HepG2 (cell line): ENCODE measurements around the gene MAPK7. TPM values are rescaled to one million over a fixed set of nuclear protein-coding genes. Genes with fewer than 3 reads are reported as not detected.
A peak's percentile ranks its signal among the peaks of the same experiment; 100 is the strongest.

Experiments
- ATF7-NPFF ChIP-seq: sonication (generic); formaldehyde crosslinking; IDR thresholded peaks from 2 replicates; pipeline ENCODE4 v1.8.1; 2023; ENCODE audit warnings: mild to moderate bottlenecking, low read depth, missing genetic modification reagents, moderate library complexity
- GMEB1 ChIP-seq: sonication (generic); formaldehyde crosslinking; IDR thresholded peaks from 2 replicates; pipeline ENCODE4 v1.5.1; 2020; ENCODE audit warnings: missing genetic modification reagents, mild to moderate bottlenecking, borderline replicate concordance
- HDAC6 ChIP-seq: fragments of 200-600 bp; sonication (generic); IDR thresholded peaks from 2 replicates; pipeline ENCODE4 v1.7.0; 2017; ENCODE audit warnings: mild to moderate bottlenecking, antibody characterized with exemption, low read length, low read depth
- KLF6 ChIP-seq: IDR thresholded peaks from 2 replicates; pipeline ENCODE4 v1.8.0; 2016; ENCODE audit warnings: missing biosample characterization, missing genetic modification reagents
- RARA ChIP-seq: IDR thresholded peaks from 2 replicates; pipeline ENCODE4 v1.6.1; 2016; ENCODE audit warnings: missing genetic modification reagents, missing compliant biosample characterization
- SOX6 ChIP-seq, 2 experiments: fragments of 450-650 bp in 1 of 2; sonication (generic) in 1 of 2; formaldehyde crosslinking in 1 of 2; IDR thresholded peaks; 2 replicates each; pipeline versions ENCODE4 v1.4.0 to v1.6.1; 2017 to 2020; ENCODE audit warnings: antibody characterized with exemption in 1 of 2, mild to moderate bottlenecking in 1 of 2, missing genetic modification reagents in 1 of 2
- SPEN ChIP-seq: sonication (generic); formaldehyde crosslinking; IDR thresholded peaks from 2 replicates; pipeline ENCODE4 v1.5.1; 2020; ENCODE audit warnings: low read depth, mild to moderate bottlenecking, missing genetic modification reagents
- TRIM22 ChIP-seq: fragments of 450-650 bp; IDR thresholded peaks from 2 replicates; pipeline ENCODE4 v1.6.1; 2017
- ZBTB38 ChIP-seq: sonication (generic); formaldehyde crosslinking; IDR thresholded peaks from 2 replicates; pipeline ENCODE4 v1.5.1; 2020; ENCODE audit warnings: mild to moderate bottlenecking, missing genetic modification reagents
- ZNF317 ChIP-seq: sonication (generic); formaldehyde crosslinking; IDR thresholded peaks from 2 replicates; pipeline ENCODE4 v1.5.0; 2020; ENCODE audit warnings: mild to moderate bottlenecking, missing genetic modification reagents
- ZNF629 ChIP-seq: sonication (generic); formaldehyde crosslinking; conservative IDR thresholded peaks from 2 replicates; pipeline ENCODE4 v1.5.0; 2020; ENCODE audit warnings: missing genetic modification reagents
- ZNF644 ChIP-seq: IDR thresholded peaks from 2 replicates; pipeline ENCODE4 v1.6.1; 2016; ENCODE audit warnings: low read depth
- ZNF660 ChIP-seq: sonication (generic); formaldehyde crosslinking; IDR thresholded peaks from 2 replicates; pipeline ENCODE4 v1.5.1; 2020; ENCODE audit warnings: mild to moderate bottlenecking, low read depth, missing genetic modification reagents, borderline replicate concordance
- ZSCAN12 ChIP-seq: sonication (generic); formaldehyde crosslinking; IDR thresholded peaks from 2 replicates; pipeline ENCODE4 v1.9.0; 2021; ENCODE audit warnings: mild to moderate bottlenecking, missing genetic modification reagents
- polyA plus RNA-seq, 8 experiments: library from polyadenylated mRNA; depleted of rRNA in 3 of 8; stranded (reverse) in 7 of 8; unstranded in 1 of 8; fragments of >200 nt; fragmentation: Illumina TruSeq in 4 of 8; extraction: Trizol in 4 of 8; gene quantifications; 2 replicates each; pipeline versions ENCODE4 v1.2.1 to v1.2.3, GENCODE V29; 2011 to 2016; ENCODE audit warnings: low read depth in 4 of 8, missing spikeins in 1 of 8, mixed read lengths in 1 of 8; ENCODE audit not compliant: insufficient read depth in 1 of 8
- total RNA-seq, 5 experiments: library from RNA; depleted of rRNA; stranded (reverse); fragments of >200 nt; fragmentation: Illumina TruSeq; extraction: Trizol; gene quantifications; 2 replicates each; pipeline ENCODE4 v1.2.3, GENCODE V29; 2016; ENCODE audit warnings: low read depth in 1 of 5
- TF ChIP-seq, protein P1 (sequence below): sonication (generic); formaldehyde crosslinking; IDR thresholded peaks from 2 replicates; pipeline ENCODE4 v1.8.1; 2022; ENCODE audit warnings: low read depth, mild to moderate bottlenecking, missing genetic modification reagents

Gene MAPK7
- total and polyA plus RNA-seq, 2 of the 13 experiments (the other 11 are each of a cell fraction or from before 2014, with no cell fraction given) = 2.9 to 5.9 TPM

GRCh38 chr17:19363114-19363438 lies 15.2 kb upstream of the MAPK7 start (continued):
- TF ChIP-seq TRIM22 (no peak), ZNF629 (CRISPR knock-in tag) (no peak), ZNF660 (no peak), SPEN (CRISPR knock-in tag) (no peak), GMEB1 (CRISPR knock-in tag) (0 out of 2 replicates have a peak, but pooled peaks have one; percentile 2), ZNF317 (CRISPR knock-in tag) (no peak), ZBTB38 (no peak), HDAC6 (no peak), ZSCAN12 (CRISPR knock-in tag) (0 out of 2 replicates have a peak, but pooled peaks have one; percentile 56), SOX6 (IDR thresholded peaks at IDR 0.05) (no peak), SOX6 (CRISPR knock-in tag; IDR thresholded peaks at IDR 0.05) (no peak), ZNF644 (no peak), RARA (CRISPR knock-in tag) (0 out of 2 replicates have a peak, but pooled peaks have one; percentile 1), ATF7-NPFF (CRISPR knock-in tag) (0 out of 2 replicates have a peak, but pooled peaks have one; percentile 3), KLF6 (CRISPR knock-in tag) (no peak)
- TF ChIP-seq, protein P1, sequence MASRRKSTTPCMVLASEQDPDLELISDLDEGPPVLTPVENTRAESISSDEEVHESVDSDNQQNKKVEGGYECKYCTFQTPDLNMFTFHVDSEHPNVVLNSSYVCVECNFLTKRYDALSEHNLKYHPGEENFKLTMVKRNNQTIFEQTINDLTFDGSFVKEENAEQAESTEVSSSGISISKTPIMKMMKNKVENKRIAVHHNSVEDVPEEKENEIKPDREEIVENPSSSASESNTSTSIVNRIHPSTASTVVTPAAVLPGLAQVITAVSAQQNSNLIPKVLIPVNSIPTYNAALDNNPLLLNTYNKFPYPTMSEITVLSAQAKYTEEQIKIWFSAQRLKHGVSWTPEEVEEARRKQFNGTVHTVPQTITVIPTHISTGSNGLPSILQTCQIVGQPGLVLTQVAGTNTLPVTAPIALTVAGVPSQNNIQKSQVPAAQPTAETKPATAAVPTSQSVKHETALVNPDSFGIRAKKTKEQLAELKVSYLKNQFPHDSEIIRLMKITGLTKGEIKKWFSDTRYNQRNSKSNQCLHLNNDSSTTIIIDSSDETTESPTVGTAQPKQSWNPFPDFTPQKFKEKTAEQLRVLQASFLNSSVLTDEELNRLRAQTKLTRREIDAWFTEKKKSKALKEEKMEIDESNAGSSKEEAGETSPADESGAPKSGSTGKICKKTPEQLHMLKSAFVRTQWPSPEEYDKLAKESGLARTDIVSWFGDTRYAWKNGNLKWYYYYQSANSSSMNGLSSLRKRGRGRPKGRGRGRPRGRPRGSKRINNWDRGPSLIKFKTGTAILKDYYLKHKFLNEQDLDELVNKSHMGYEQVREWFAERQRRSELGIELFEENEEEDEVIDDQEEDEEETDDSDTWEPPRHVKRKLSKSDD (CRISPR knock-in tag) = 0 out of 2 replicates have a peak, but pooled peaks have one; percentile 2
